Kidney (tissue), 14 donors: ENCODE data around the gene LCK. TPM values are rescaled to one million over a fixed set of nuclear protein-coding genes. Genes with fewer than 3 reads are reported as not detected.
A peak's percentile ranks its signal among the peaks of the same experiment; 100 is the strongest.

ENCODE experiments used
- DNase-seq, 5 donors: peaks; one replicate each; pipeline ENCODE4 v3.0.0-alpha.2; 2013 to 2020
- FAIRE-seq: peaks from 2 replicates; lab custom pipeline; 2012; peaks lifted over from hg19 to GRCh38; lab: Jason Lieb, UNC
- H3K27ac ChIP-seq, 2 donors: one replicate each; pipeline ENCODE4 v1.7.0; 2013; ENCODE audit warnings: low read depth in 2 of 2, low read length in 2 of 2, inconsistent platforms in 1 of 2
- H3K27me3 ChIP-seq: one replicate; pipeline ENCODE4 v1.7.1; 2013; ENCODE audit warnings: low read length, inconsistent platforms; ENCODE audit not compliant: control insufficient read depth, insufficient read depth
- H3K36me3 ChIP-seq, 3 donors: one replicate each; pipeline versions ENCODE4 v1.7.0 to v1.7.1; 2013; ENCODE audit warnings: low read length in 3 of 3, control low read depth in 1 of 3, inconsistent platforms in 1 of 3; ENCODE audit not compliant: insufficient read depth in 3 of 3, control insufficient read depth in 2 of 3
- H3K4me1 ChIP-seq, 3 donors: one replicate each; pipeline versions ENCODE4 v1.7.0 to v1.7.1; 2013; ENCODE audit warnings: low read length in 3 of 3, inconsistent platforms in 1 of 3, low read depth in 1 of 3; ENCODE audit not compliant: control insufficient read depth in 2 of 3, insufficient read depth in 2 of 3
- H3K4me3 ChIP-seq, 3 donors: one replicate each; pipeline versions ENCODE4 v1.7.0 to v1.8.1; 2013; ENCODE audit warnings: low read length in 3 of 3, control low read depth in 1 of 3, inconsistent platforms in 1 of 3
- H3K9ac ChIP-seq, 3 donors: one replicate each; pipeline versions ENCODE4 v1.7.0 to v1.7.1; 2013; ENCODE audit warnings: low read length in 3 of 3, control low read depth in 1 of 3, inconsistent platforms in 1 of 3
- H3K9me3 ChIP-seq, 3 donors: one replicate each; pipeline versions ENCODE4 v1.7.0 to v1.7.1; 2013; ENCODE audit warnings: low read length in 3 of 3, control low read depth in 1 of 3, inconsistent platforms in 1 of 3; ENCODE audit not compliant: control insufficient read depth in 2 of 3, insufficient read depth in 1 of 3
- intact Hi-C: fragments of 100-400 bp; cut with DNase I; formaldehyde crosslinking; loops from one replicate; pipeline ENCODE4 v1.11.1; 2022
- polyA plus RNA-seq: library from polyadenylated mRNA; stranded (reverse); fragments of 350-450 nt; fragmentation: Illumina TruSeq; extraction: RNeasy Lipid Tissue Mini Kit (QIAGEN cat#74804); gene quantifications from one replicate; pipeline ENCODE4 v1.2.3, GENCODE V29; 2014; ENCODE audit warnings: low read depth, low replicate concordance; ENCODE audit not compliant: insufficient read depth
- total RNA-seq: library from RNA; stranded (reverse); fragmentation: NEBNext Ultra II Directional; extraction: Animal tissue kit (Norgen Biotek cat#: 25700); gene quantifications from one replicate; pipeline ENCODE4 v1.2.1, GENCODE V29; 2021
- TF ChIP-seq, protein P1 (sequence below): IDR thresholded peaks from 3 replicates; pipeline ENCODE4 v1.5.1; 2012; ENCODE audit warnings: mild to moderate bottlenecking, moderate library complexity, borderline replicate concordance; ENCODE audit not compliant: insufficient read depth; ENCODE audit errors: extremely low read depth
- donor health status: control.
- donor health status: control.
- donor health status: control.
- donor health status: control.
- donor health status: control.
- donor health status: DM: yes; HTN: yes; CAD: no.
- donor health status: Normal renal cell carcinoma (clear cell type).

The LCK gene
- total and polyA plus RNA-seq, 2 donors from 2014 or later, result 0.99 to 10.3 TPM

GRCh38 chr1:32208469-32208868 lies 42.6 kb upstream of the LCK start:
- H3K27ac ChIP-seq, result no peak overlapping the region
- H3K4me3 ChIP-seq, result no peak overlapping the region
- DNase-seq, result no peak
- no peaks in the 10 kb centered on the region for H3K36me3 ChIP-seq
- TF ChIP-seq, protein P1, sequence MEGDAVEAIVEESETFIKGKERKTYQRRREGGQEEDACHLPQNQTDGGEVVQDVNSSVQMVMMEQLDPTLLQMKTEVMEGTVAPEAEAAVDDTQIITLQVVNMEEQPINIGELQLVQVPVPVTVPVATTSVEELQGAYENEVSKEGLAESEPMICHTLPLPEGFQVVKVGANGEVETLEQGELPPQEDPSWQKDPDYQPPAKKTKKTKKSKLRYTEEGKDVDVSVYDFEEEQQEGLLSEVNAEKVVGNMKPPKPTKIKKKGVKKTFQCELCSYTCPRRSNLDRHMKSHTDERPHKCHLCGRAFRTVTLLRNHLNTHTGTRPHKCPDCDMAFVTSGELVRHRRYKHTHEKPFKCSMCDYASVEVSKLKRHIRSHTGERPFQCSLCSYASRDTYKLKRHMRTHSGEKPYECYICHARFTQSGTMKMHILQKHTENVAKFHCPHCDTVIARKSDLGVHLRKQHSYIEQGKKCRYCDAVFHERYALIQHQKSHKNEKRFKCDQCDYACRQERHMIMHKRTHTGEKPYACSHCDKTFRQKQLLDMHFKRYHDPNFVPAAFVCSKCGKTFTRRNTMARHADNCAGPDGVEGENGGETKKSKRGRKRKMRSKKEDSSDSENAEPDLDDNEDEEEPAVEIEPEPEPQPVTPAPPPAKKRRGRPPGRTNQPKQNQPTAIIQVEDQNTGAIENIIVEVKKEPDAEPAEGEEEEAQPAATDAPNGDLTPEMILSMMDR, result no peak
- intact Hi-C loops, result no loop called here
- H3K4me1 ChIP-seq, result peaks cover 2 to 16% (median 4%) of the 10 kb centered on the region in 3 donors
- H3K27me3 ChIP-seq, result no peaks in the 10 kb centered on the region
- FAIRE-seq, result no peak
- no peak overlapping the region for H3K9ac ChIP-seq
- no peaks in the 10 kb centered on the region for H3K9me3 ChIP-seq

DNA sequence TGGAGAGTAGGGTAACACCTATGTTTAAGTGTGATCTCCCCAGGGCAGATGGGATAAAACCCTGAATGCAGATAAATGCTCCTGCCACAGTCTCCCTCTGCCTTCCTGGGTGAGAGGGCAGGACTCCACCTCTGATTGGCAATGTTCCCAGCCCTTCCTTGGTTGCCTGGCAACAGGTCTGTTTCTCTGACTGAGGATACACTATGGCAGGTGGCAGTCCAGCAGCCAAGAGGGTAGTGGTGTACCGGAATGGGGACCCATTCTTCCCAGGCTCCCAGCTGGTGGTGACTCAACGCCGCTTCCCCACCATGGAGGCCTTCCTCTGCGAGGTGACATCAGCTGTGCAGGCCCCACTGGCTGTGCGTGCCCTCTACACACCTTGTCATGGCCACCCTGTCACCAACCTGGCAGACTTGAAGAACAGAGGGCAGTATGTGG lies 42.2 kb upstream of the LCK start, which contains the start of gene DCDC2B:
TSS of gene DCDC2B (plus strand) at position 199 of the 438 bp plus-strand sequence. CDS start at position 204, 5 bp downstream.
- TF ChIP-seq, protein P1, result no peak
- no peak within 1 kb of the TSS for H3K4me3 ChIP-seq
- H3K27me3 ChIP-seq, result no peaks in the 10 kb centered on the region
- peaks cover 2 to 16% (median 4%) of the 10 kb centered on the region in 3 donors for H3K4me1 ChIP-seq
- no peaks in the 10 kb centered on the region for H3K9me3 ChIP-seq
- intact Hi-C loops, result no loop called here
- DNase-seq (peak in 4 of 5 donors; percentile 58 to 90 (median 64)), FAIRE-seq (no peak)
- no peak within 1 kb of the TSS for H3K27ac ChIP-seq
- no peaks in the 10 kb centered on the region for H3K36me3 ChIP-seq
- no peak within 1 kb of the TSS for H3K9ac ChIP-seq

DNA sequence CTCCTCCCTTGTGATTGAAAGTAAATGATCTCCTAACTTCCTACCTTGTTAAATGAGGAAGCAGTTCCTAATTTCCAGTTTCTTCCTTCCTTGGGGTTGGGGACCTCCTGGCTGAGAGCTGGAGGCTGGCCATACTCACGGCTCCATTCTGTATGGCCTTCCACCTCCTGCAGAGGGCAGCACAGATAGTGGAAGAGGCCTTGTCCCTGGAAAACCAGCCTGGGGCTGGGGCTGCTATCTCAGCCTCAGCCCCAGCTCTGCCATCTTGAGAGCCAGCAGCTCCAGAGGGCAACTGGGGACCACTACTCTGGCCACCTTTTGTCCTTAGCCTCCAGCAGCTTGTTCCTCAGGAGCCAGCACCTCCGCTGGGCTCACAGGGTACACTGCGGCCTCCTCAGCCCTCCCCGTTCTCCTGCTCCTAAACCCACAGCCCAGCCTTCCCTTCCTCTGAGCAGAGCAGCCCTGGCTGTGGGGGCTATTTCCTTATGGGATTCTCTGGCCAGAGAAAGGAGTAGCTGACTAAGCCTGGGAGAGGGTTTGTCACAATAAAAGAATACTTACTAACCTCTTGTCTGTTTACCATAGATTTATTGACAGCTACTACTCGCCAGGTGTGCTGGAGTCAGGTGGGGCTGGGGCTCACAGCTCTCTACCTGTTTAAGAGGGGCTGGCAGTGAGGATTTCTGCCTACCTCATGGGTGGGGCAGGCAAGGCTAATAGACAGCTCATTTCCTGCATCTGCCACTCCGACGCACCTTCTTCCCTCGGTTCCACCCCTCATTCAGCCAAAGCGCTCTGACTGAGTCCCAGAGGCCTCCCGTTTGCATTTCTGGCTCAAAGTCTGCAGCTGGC lies 35.2 kb upstream of the LCK start:
- H3K9ac ChIP-seq, result no peak overlapping the region
- H3K27ac ChIP-seq, result no peak overlapping the region
- no peak for FAIRE-seq

More for the DNA sequence above, 35.2 kb upstream of the LCK start:
- TF ChIP-seq, protein P1, result peak; percentile 76
- intact Hi-C loops, result no loop called here
- no peaks in the 10 kb centered on the region for H3K9me3 ChIP-seq
- peak in 3 of 5 donors; percentile 58 to 84 (median 70) for DNase-seq
- peaks cover 0 to 7% (median 7%) of the 10 kb centered on the region in 3 donors for H3K4me1 ChIP-seq
- H3K27me3 ChIP-seq, result no peaks in the 10 kb centered on the region
- peaks cover 2 to 36% (median 13%) of the 10 kb centered on the region in 3 donors for H3K36me3 ChIP-seq
- H3K4me3 ChIP-seq, result no peak overlapping the region
